ENCODE data around the gene GNG7. TPM values are rescaled to one million over a fixed set of nuclear protein-coding genes. Genes with fewer than 3 reads are reported as not detected.
A peak's percentile ranks its signal among the peaks of the same experiment; 100 is the strongest.

GNG7 gene
- total RNA-seq, 1 experiment from 2014 or later: 7.7 TPM

DNA sequence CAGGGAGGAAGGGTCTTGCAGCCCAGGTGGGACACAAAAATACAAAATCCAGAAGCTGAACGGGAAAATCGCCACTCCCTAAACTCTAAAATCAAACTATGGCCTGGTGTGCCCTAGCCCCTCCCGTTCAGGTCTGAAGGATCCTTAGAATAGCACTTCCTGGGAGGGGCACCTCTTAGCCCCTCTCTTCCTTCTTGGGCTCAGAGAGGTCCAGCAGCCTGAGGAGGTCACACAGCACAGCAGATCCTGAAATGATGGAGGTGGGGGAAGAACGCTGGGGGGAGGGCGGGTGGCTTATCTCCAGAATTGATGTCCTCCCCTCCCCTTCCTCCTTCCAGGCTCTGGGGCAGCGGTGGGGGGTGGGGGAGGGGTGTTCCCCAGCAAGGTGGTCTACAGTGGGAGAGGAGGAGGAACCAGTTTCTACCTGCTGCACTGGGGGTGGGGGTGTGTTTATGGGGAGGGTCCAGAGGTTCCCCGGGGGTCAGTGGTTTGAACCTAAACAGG is 16.8 kb upstream of the GNG7 start:
- Histone ChIP-seq H2AFZ (ENCODE audit: low read length) (no peak overlapping the region), H2BK20ac (ENCODE audit: low read depth, low read length, poor library complexity, severe bottlenecking) (no peak overlapping the region), H4K5ac (ENCODE audit: insufficient read length, low read depth, low read length) (no peak overlapping the region), H4K8ac (replicated peaks; ENCODE audit: insufficient read length, low read depth, low read length) (no peak overlapping the region), H3K23ac (ENCODE audit: insufficient read length, low read depth, low read length) (no peak overlapping the region), H3K4me1 (ENCODE audit: insufficient read depth, low read length) (no peaks in the 10 kb centered on the region), H4K20me1 (ENCODE audit: control insufficient read depth, insufficient read depth, insufficient read length) (no peaks in the 10 kb centered on the region), H2BK15ac (ENCODE audit: low read depth, low read length) (no peak overlapping the region), H2BK12ac (ENCODE audit: insufficient read length, low read depth, low read length) (no peak overlapping the region), H3K23me2 (ENCODE audit: insufficient read length, low read depth, low read length, poor library complexity, severe bottlenecking) (peaks cover 7% of the 10 kb centered on the region), H3K27me3 (ENCODE audit: insufficient read depth, low read length) (no peaks in the 10 kb centered on the region), H3K9ac (ENCODE audit: extremely low read depth, insufficient read length, low read length) (no peak overlapping the region), H3K4me2 (ENCODE audit: insufficient read depth, insufficient read length, low read length) (peak overlapping the region; percentile 41), H3T11ph (ENCODE audit: low read length) (no peak overlapping the region), H3K4ac (ENCODE audit: low read depth, low read length) (no peak overlapping the region), H3K14ac (ENCODE audit: insufficient read depth, low read length) (no peak overlapping the region), H3K79me1 (ENCODE audit: insufficient read depth, low read depth, low read length, poor library complexity, severe bottlenecking) (no peaks in the 10 kb centered on the region), H3K18ac (ENCODE audit: insufficient read length, low read depth, low read length) (no peak overlapping the region), H2BK120ac (ENCODE audit: low read depth, low read length, poor library complexity, severe bottlenecking) (no peak overlapping the region), H3K79me2 (ENCODE audit: insufficient read depth, low read length) (no peaks in the 10 kb centered on the region), H3K27ac (ENCODE audit: insufficient read length, low read depth, low read length) (no peak overlapping the region), H2BK5ac (ENCODE audit: insufficient read length, low read length) (no peak overlapping the region), H4K91ac (ENCODE audit: insufficient read length, low read depth, low read length) (no peak overlapping the region), H3K56ac (ENCODE audit: insufficient read length, low read depth, low read length) (no peak overlapping the region), H3K9me3 (ENCODE audit: control insufficient read depth, low read depth, low read length) (peaks cover 8% of the 10 kb centered on the region), H2AK5ac (ENCODE audit: insufficient read length, low read length) (no peak overlapping the region)
- Mint-ChIP-seq H3K4me3 (peak overlapping the region; percentile 50 to 79; a peak in 3 of 5 replicates), H3K36me3 (ENCODE audit: insufficient read depth in 1 of 3, low read depth in 3 of 3) (peaks cover 14 to 16% (median 14%) of the 10 kb centered on the region in 3 experiments), H3K27ac (peak overlapping the region in 1 of 3 experiments; percentile 76; a peak in 3 of 7 replicates), H3K4me1 (peaks cover 6 to 13% of the 10 kb centered on the region in 2 experiments), H3K9me3 (peaks cover 10 to 11% of the 10 kb centered on the region in 2 experiments), H3K27me3 (ENCODE audit: low read depth) (peaks cover 34% of the 10 kb centered on the region)
- no peak for DNase-seq
- no CpG with 5 or more reads among the region's 7 CpGs for WGBS (ENCODE audit: extremely low coverage, insufficient read length, low lambda C conversion rate)
- TF ChIP-seq, protein P1, sequence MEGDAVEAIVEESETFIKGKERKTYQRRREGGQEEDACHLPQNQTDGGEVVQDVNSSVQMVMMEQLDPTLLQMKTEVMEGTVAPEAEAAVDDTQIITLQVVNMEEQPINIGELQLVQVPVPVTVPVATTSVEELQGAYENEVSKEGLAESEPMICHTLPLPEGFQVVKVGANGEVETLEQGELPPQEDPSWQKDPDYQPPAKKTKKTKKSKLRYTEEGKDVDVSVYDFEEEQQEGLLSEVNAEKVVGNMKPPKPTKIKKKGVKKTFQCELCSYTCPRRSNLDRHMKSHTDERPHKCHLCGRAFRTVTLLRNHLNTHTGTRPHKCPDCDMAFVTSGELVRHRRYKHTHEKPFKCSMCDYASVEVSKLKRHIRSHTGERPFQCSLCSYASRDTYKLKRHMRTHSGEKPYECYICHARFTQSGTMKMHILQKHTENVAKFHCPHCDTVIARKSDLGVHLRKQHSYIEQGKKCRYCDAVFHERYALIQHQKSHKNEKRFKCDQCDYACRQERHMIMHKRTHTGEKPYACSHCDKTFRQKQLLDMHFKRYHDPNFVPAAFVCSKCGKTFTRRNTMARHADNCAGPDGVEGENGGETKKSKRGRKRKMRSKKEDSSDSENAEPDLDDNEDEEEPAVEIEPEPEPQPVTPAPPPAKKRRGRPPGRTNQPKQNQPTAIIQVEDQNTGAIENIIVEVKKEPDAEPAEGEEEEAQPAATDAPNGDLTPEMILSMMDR (conservative IDR thresholded peaks at IDR 0.05): no peak
